Stimulated activated naive B cell treated with anti-CD40 and anti-IgM and Interleukin-4, amounts not matched to agents 10 μg/mL and 1 μg/mL and 100 μg/mL, for 72 hours (primary cell): ENCODE measurements around the gene MUC5AC.
"Not testable (repeated sequence)": the region's sequence is repeated elsewhere in the genome, so short reads cannot be mapped to it uniquely, and the experiment has no call there.

Experiments
- ATAC-seq, 2 donors: fragments of 150-1000 bp; cut with Tn5 transposase; replicated peaks; 2 replicates each; pipeline ENCODE4 v1.10.0; 2021; ENCODE audit warnings: moderate library complexity in 1 of 2
- DNase-seq: peaks from one replicate; pipeline ENCODE4 v3.0.0; 2021
- H3K27ac Mint-ChIP-seq: one replicate; pipeline ENCODE4 v1.8.0; 2022; ENCODE audit warnings: mild to moderate bottlenecking, mixed read lengths
- H3K27me3 Mint-ChIP-seq, 2 donors: one replicate each; pipeline ENCODE4 v1.8.0; 2022; ENCODE audit warnings: mixed read lengths in 2 of 2
- H3K36me3 Mint-ChIP-seq, 2 donors: one replicate each; pipeline ENCODE4 v1.8.0; 2022; ENCODE audit warnings: mixed read lengths in 2 of 2, mild to moderate bottlenecking in 1 of 2
- H3K4me1 Mint-ChIP-seq, 2 donors: one replicate each; pipeline ENCODE4 v1.8.0; 2022; ENCODE audit warnings: mixed read lengths in 2 of 2, mild to moderate bottlenecking in 1 of 2
- H3K4me3 Mint-ChIP-seq, 2 donors: one replicate each; pipeline ENCODE4 v1.8.0; 2022; ENCODE audit warnings: mild to moderate bottlenecking in 2 of 2, mixed read lengths in 2 of 2, moderate library complexity in 1 of 2
- H3K9me3 Mint-ChIP-seq, 2 donors: one replicate each; pipeline ENCODE4 v1.8.0; 2022; ENCODE audit warnings: mixed read lengths in 2 of 2, mild to moderate bottlenecking in 1 of 2

MUC5AC gene, protein sequence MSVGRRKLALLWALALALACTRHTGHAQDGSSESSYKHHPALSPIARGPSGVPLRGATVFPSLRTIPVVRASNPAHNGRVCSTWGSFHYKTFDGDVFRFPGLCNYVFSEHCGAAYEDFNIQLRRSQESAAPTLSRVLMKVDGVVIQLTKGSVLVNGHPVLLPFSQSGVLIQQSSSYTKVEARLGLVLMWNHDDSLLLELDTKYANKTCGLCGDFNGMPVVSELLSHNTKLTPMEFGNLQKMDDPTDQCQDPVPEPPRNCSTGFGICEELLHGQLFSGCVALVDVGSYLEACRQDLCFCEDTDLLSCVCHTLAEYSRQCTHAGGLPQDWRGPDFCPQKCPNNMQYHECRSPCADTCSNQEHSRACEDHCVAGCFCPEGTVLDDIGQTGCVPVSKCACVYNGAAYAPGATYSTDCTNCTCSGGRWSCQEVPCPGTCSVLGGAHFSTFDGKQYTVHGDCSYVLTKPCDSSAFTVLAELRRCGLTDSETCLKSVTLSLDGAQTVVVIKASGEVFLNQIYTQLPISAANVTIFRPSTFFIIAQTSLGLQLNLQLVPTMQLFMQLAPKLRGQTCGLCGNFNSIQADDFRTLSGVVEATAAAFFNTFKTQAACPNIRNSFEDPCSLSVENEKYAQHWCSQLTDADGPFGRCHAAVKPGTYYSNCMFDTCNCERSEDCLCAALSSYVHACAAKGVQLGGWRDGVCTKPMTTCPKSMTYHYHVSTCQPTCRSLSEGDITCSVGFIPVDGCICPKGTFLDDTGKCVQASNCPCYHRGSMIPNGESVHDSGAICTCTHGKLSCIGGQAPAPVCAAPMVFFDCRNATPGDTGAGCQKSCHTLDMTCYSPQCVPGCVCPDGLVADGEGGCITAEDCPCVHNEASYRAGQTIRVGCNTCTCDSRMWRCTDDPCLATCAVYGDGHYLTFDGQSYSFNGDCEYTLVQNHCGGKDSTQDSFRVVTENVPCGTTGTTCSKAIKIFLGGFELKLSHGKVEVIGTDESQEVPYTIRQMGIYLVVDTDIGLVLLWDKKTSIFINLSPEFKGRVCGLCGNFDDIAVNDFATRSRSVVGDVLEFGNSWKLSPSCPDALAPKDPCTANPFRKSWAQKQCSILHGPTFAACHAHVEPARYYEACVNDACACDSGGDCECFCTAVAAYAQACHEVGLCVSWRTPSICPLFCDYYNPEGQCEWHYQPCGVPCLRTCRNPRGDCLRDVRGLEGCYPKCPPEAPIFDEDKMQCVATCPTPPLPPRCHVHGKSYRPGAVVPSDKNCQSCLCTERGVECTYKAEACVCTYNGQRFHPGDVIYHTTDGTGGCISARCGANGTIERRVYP (N-terminal part only)

DNA sequence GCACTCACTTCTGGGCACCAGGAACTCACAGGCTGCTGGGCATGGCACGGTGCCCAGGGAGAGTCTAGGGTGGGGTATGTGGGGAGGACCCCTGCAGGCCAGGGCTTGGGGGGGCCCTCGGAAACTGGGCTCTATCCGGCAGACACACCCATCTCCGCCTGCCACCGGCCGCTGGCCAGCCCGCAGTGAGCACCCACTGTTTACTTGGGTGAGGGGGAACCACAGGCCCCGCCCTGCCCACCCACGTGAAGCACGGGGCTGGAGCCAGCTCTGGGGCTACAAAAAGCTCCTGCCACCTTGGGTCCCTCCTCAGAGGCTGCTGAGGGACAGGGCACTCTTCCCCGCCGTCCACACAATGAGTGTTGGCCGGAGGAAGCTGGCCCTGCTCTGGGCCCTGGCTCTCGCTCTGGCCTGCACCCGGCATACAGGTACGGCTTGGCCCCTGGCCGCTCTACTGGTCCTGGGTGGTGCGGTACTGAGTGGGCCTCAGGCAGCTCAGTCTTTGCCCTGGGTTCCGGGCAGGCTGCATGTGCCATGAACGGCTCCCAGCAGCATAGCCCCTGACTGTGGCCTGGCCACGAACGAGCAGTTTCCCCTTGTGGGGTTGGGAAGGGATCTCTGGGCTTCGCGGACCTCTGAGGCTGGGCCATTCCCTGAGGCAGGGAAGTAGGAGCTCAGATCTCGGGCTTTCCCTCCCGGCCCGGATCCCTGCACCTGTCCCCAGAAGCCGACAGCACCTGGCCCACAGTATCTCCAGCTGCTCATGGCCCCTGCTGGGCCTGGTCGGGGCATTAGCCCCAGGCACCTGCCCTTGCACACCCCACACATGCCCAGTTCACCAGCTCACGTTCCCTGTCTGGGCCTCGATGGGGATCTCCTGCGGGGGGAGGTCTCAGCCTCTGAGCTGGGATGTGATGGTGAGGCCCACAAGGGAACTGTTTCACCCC is at the start of gene MUC5AC:
TSS of gene MUC5AC (plus strand) at position 309 of the 947 bp plus-strand sequence. CDS start at position 356, 47 bp downstream.
- no peak within 1 kb of the TSS for H3K4me3 Mint-ChIP-seq
- H3K36me3 Mint-ChIP-seq = no peaks in the 10 kb centered on the region
- DNase-seq = no peak
- H3K27ac Mint-ChIP-seq = no peak within 1 kb of the TSS
- peaks cover 0 to 4% of the 10 kb centered on the region in 2 donors for H3K27me3 Mint-ChIP-seq
- no peaks in the 10 kb centered on the region for H3K9me3 Mint-ChIP-seq
- ATAC-seq = no peak
- H3K4me1 Mint-ChIP-seq = peaks cover 2% of the 10 kb centered on the region in 2 donors

GRCh38 chr11:1108246-1108900 is 49.4 kb upstream of the MUC5AC start:
- DNase-seq (no peak), ATAC-seq (no peak)
- no peak overlapping the region for H3K4me3 Mint-ChIP-seq
- peaks cover 9 to 11% of the 10 kb centered on the region in 2 donors for H3K27me3 Mint-ChIP-seq
- H3K36me3 Mint-ChIP-seq = no peaks in the 10 kb centered on the region
- H3K4me1 Mint-ChIP-seq = peaks cover 0 to 3% of the 10 kb centered on the region in 2 donors
- H3K9me3 Mint-ChIP-seq = no peaks in the 10 kb centered on the region
- H3K27ac Mint-ChIP-seq = no peak overlapping the region

GRCh38 chr11:1109101-1109917 is 48.4 kb upstream of the MUC5AC start:
- Mint-ChIP-seq H3K27me3 (peaks cover 9 to 11% of the 10 kb centered on the region in 2 donors), H3K27ac (no peak overlapping the region), H3K4me3 (no peak overlapping the region), H3K9me3 (no peaks in the 10 kb centered on the region), H3K36me3 (no peaks in the 10 kb centered on the region), H3K4me1 (peaks cover 0 to 3% of the 10 kb centered on the region in 2 donors)
- no peak for ATAC-seq
- no peak for DNase-seq

DNA sequence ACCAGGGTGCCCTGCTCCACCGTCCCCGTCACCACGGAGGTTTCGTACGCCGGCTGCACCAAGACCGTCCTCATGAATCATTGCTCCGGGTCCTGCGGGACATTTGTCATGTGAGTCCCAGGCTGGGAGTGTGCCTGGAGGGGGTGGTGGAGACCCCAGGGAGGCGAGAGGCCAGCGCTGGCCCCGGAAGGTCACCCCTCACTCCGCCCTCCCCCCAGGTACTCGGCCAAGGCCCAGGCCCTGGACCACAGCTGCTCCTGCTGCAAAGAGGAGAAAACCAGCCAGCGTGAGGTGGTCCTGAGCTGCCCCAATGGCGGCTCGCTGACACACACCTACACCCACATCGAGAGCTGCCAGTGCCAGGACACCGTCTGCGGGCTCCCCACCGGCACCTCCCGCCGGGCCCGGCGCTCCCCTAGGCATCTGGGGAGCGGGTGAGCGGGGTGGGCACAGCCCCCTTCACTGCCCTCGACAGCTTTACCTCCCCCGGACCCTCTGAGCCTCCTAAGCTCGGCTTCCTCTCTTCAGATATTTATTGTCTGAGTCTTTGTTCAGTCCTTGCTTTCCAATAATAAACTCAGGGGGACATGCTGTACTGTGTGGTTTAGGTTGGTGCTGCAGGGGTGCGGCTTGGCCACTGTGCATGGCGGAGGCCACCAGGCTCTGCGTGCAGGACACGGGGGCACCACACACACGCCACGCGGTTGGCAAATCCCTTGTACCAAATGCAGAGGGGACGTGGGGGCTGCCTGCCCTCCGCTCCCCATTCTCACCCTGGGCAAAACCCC is 47.6 kb upstream of the MUC5AC start:
- H3K4me1 Mint-ChIP-seq = peaks cover 0 to 3% of the 10 kb centered on the region in 2 donors
- H3K27ac Mint-ChIP-seq = no peak overlapping the region
- no peak for ATAC-seq
- peaks cover 9 to 11% of the 10 kb centered on the region in 2 donors for H3K27me3 Mint-ChIP-seq
- no peaks in the 10 kb centered on the region for H3K9me3 Mint-ChIP-seq
- no peak overlapping the region for H3K4me3 Mint-ChIP-seq
- H3K36me3 Mint-ChIP-seq = no peaks in the 10 kb centered on the region
- DNase-seq = no peak

GRCh38 chr11:1111545-1112212 is 46.1 kb upstream of the MUC5AC start:
- Mint-ChIP-seq H3K36me3 (no peaks in the 10 kb centered on the region), H3K9me3 (no peaks in the 10 kb centered on the region), H3K27me3 (peaks cover 5% of the 10 kb centered on the region in 2 donors), H3K4me3 (no peak overlapping the region), H3K4me1 (peaks cover 0 to 3% of the 10 kb centered on the region in 2 donors), H3K27ac (no peak overlapping the region)
- ATAC-seq (no peak), DNase-seq (no peak)

DNA sequence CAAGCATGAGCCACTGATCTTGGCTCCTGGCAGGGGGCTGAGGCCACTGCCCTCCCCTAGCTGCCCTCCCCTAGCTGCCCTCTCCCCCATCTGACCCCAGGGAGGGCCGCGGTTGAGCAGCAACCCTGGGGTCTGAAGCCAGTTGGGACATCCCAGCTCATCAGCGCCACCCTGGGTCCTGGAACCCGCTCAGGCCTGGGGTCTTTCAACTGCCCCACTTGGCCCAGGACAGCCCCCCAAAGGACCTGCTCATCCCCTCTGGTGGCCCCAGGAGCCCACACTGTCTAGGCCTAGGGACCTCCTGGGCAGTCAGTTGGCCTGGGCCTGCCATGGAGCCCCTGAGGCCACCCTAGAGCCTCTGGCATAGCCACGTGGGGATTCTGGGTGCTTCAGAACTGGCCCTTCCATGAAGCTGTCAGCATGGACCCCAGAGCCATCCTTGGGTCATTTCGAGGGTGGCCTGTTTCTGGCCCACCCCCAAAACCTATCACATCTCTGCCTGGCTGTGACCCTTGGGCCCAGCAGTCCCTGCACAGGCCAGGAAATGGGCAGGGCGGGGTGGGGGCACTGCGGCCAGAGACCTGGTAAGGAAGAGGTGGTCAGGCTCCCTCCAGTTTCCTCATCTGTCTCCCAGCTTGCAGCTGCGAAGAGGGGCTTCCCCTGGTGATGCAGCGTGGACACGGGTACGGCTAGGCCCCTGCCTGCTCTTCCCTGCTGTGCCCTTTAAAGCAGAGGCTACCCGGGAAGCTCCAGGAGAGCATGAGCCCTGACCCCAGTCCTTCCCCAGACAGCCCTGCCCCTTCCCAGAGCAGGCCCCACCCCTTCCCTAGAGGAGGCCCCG is 45.2 kb upstream of the MUC5AC start:
- peaks cover 0 to 3% of the 10 kb centered on the region in 2 donors for H3K4me1 Mint-ChIP-seq
- ATAC-seq (no peak), DNase-seq (no peak)
- H3K9me3 Mint-ChIP-seq = no peaks in the 10 kb centered on the region
- H3K27ac Mint-ChIP-seq = no peak overlapping the region
- H3K36me3 Mint-ChIP-seq = no peaks in the 10 kb centered on the region
- peaks cover 5% of the 10 kb centered on the region in 2 donors for H3K27me3 Mint-ChIP-seq
- no peak overlapping the region for H3K4me3 Mint-ChIP-seq

DNA sequence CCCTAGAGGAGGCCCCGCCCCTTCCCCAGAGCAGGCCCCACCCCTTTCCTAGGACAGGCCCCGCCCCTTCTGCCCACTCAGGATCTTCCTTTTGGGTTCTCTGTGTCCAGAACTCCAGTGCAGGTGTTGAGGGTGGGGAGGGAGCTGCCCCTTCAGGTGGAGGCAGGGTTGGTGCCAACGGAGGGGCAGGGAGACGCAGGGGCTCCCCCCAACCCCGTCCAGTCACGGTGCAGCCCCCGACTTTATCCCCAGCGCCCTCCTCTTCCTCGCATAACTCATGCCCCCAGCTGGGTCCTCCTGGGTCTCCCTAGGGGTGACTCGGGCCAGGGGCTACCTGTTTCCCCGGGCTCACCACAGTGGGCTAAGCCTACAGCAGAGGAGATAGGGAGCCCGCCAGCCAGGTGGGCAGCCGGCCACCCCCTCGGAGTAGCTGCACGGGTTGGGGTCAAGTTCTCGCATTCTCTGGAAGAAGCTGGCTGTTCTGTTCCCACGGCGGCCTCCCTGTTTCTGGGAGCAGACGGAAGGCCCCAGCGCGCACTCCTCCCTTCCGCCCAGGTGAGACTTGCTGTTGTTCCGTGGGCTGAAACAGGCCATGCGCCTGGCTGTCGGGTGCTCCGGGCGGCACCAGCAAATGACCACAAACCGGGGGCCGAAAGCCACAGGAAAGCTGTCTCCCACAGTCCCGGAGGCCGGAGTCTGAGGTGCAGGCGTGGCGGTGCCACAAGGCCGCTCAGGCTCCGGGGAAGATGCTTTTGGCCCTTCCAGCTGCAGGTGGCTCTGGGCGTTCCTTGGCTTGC is 44.1 kb upstream of the MUC5AC start:
- Mint-ChIP-seq H3K9me3 (no peaks in the 10 kb centered on the region), H3K36me3 (no peaks in the 10 kb centered on the region), H3K4me1 (peaks cover 0 to 3% of the 10 kb centered on the region in 2 donors), H3K27ac (no peak overlapping the region), H3K4me3 (no peak overlapping the region), H3K27me3 (peaks cover 1 to 5% of the 10 kb centered on the region in 2 donors)
- ATAC-seq (no peak), DNase-seq (no peak)

GRCh38 chr11:1115292-1115691 is 42.5 kb upstream of the MUC5AC start:
- not testable (repeated sequence) for H3K27me3 Mint-ChIP-seq, H3K4me3 Mint-ChIP-seq, DNase-seq, H3K4me1 Mint-ChIP-seq, ATAC-seq, H3K36me3 Mint-ChIP-seq, H3K27ac Mint-ChIP-seq, H3K9me3 Mint-ChIP-seq

- Mint-ChIP-seq H3K4me1 (no peaks in the 10 kb centered on the region), H3K9me3 (no peaks in the 10 kb centered on the region), H3K4me3 (no peak overlapping the region), H3K27ac (no peak overlapping the region), H3K36me3 (no peaks in the 10 kb centered on the region), H3K27me3 (peaks cover under 1 to 8% of the 10 kb centered on the region in 2 donors)
- ATAC-seq (no peak), DNase-seq (no peak)
These were observed 41.6 kb upstream of the MUC5AC start for GRCh38 chr11:1116104-1116503.
